ENCODE measurements around the gene NUMBL. TPM values are rescaled to one million over a fixed set of nuclear protein-coding genes. Genes with fewer than 3 reads are reported as not detected.

NUMBL gene
- total RNA-seq, 4 donors from 2014 or later, result 203 to 284 (median 251) TPM

DNA sequence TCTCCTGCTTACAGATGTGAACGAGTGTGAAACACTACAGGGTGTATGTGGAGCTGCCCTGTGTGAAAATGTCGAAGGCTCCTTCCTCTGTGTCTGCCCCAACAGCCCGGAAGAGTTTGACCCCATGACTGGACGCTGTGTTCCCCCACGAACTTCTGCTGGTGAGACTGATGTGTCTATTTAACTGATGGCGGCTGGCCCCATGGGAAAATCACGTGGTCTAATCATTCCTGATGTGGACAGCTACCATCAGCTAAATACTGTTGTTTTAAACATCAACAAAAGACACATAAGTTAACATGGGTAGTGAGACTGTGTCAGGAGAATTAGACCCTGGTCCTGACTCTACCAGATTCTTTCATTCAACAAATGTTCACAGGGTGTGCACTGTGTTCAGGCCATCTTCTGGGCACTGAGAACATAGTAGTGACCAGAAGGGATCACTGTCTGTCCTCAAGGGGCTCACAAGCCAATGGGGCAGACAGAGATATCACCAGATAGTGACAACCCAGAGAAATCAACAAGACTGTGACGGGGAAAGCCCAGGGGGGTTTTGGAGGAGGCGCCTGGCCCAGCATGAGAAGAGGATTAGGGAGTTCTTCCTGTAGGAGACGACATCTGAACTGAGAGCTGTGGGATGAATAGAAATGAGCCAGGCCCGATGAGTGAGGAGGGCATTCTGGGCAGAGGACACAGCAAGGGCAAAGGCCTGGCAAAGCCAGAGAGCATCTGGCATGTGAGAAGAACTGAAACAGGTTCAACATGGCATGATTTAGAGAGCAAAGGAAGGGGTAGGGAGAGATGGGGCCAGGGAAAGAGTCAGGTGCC is 70.9 kb downstream of the NUMBL start:
- Histone ChIP-seq H3K36me3 (peaks cover 0 to 80% (median 24%) of the 10 kb centered on the region in 3 donors), H3K4me3 (no peak overlapping the region), H3K27me3 (no peaks in the 10 kb centered on the region), H3K9me3 (no peaks in the 10 kb centered on the region), H3K27ac (peak overlapping the region in 1 of 4 donors; percentile 3), H3K4me1 (peaks cover 0 to 54% (median 10%) of the 10 kb centered on the region in 4 donors)
- TF ChIP-seq, protein P1, sequence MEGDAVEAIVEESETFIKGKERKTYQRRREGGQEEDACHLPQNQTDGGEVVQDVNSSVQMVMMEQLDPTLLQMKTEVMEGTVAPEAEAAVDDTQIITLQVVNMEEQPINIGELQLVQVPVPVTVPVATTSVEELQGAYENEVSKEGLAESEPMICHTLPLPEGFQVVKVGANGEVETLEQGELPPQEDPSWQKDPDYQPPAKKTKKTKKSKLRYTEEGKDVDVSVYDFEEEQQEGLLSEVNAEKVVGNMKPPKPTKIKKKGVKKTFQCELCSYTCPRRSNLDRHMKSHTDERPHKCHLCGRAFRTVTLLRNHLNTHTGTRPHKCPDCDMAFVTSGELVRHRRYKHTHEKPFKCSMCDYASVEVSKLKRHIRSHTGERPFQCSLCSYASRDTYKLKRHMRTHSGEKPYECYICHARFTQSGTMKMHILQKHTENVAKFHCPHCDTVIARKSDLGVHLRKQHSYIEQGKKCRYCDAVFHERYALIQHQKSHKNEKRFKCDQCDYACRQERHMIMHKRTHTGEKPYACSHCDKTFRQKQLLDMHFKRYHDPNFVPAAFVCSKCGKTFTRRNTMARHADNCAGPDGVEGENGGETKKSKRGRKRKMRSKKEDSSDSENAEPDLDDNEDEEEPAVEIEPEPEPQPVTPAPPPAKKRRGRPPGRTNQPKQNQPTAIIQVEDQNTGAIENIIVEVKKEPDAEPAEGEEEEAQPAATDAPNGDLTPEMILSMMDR (IDR thresholded peaks at IDR 0.05), result no peak
- TF ChIP-seq EP300 (IDR thresholded peaks at IDR 0.05) (no peak), POLR2A (IDR thresholded peaks at IDR 0.05) (no peak)
- 69 to 76% methylated on average over 10 to 11 of the region's 11 CpGs for WGBS, 2 donors
- DNase-seq (ENCODE audit: low spot score in 2 of 2), result no peak

DNA sequence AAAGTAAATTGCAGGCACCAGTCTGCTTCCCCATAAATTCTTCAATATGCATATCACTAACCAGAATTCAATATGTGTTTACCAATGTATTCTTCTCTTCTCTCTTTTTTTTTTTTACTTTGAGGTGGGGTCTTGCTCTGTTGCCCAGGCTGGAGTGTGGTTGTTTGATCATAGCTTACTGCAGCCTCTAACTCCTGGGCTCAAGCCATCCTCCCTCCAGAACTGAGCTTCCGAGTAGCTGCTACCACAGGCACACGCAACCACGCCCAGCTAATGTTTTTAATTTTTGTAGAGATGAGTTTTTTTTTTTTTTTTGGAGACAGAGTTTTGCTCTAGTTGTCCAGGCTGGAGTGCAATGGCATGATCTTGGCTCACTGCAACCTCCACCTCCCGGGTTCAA is 72.5 kb downstream of the NUMBL start:
- TF ChIP-seq POLR2A (IDR thresholded peaks at IDR 0.05), result no peak
- TF ChIP-seq, protein P1 (IDR thresholded peaks at IDR 0.05), result no peak
- TF ChIP-seq EP300 (IDR thresholded peaks at IDR 0.05), result no peak
- Histone ChIP-seq H3K36me3 (peaks cover 0 to 70% (median 24%) of the 10 kb centered on the region in 3 donors), H3K4me3 (no peak overlapping the region), H3K4me1 (peaks cover 0 to 63% (median 16%) of the 10 kb centered on the region in 4 donors), H3K27ac (no peak overlapping the region), H3K9me3 (no peaks in the 10 kb centered on the region), H3K27me3 (no peaks in the 10 kb centered on the region)
- WGBS, 2 donors, result 80 to 90% methylated on average over 4 of the region's 4 CpGs
- DNase-seq (ENCODE audit: low spot score in 2 of 2), result no peak

DNA sequence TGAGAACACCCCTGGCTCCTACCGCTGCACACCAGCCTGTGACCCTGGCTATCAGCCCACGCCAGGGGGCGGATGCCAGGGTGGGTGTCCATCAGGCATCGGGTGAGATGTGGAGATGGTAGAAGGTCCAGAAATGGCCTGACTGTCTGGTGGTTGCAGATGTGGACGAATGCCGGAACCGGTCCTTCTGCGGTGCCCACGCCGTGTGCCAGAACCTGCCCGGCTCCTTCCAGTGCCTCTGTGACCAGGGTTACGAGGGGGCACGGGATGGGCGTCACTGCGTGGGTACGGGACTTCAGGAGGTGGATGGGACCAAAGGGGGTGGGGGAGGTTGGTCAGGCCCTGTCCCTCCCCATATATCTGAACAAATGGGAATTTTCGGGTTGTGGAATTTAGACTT is 73.5 kb downstream of the NUMBL start:
- H3K9me3 ChIP-seq, result no peaks in the 10 kb centered on the region
- H3K27ac ChIP-seq, result peak overlapping the region in 1 of 4 donors; percentile 45
- DNase-seq (ENCODE audit: low spot score in 2 of 2), result no peak
- WGBS, 2 donors, result 86 to 88% methylated on average over 17 of the region's 17 CpGs
- peaks cover 0 to 65% (median 16%) of the 10 kb centered on the region in 4 donors for H3K4me1 ChIP-seq
- H3K4me3 ChIP-seq, result no peak overlapping the region
- peaks cover 0 to 69% (median 16%) of the 10 kb centered on the region in 3 donors for H3K36me3 ChIP-seq
- H3K27me3 ChIP-seq, result no peaks in the 10 kb centered on the region
- TF ChIP-seq EP300 (IDR thresholded peaks at IDR 0.05) (no peak), POLR2A (IDR thresholded peaks at IDR 0.05) (no peak)
- TF ChIP-seq, protein P1 (IDR thresholded peaks at IDR 0.05), result no peak

DNA sequence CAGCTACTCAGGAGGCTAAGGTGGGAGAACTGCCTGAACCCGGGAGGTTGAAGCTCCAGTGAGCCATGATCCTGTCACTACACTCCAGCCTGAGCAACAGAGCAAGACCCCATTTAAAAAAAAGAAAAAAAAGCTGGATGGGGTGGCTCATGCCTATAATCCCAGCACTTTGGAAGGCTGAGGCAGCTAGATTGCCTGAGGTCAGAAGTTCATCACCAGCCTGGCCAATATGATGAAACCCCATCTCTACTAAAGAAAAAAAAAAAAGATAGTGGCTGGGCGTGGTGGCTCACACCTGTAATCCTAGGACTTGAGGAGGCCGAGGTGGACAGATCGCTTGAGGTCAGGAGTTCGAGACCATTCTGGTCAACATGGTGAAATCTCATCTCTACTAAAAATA is 74.3 kb downstream of the NUMBL start:
- Histone ChIP-seq H3K4me3 (no peak overlapping the region), H3K4me1 (peaks cover 0 to 73% (median 17%) of the 10 kb centered on the region in 4 donors), H3K9me3 (no peaks in the 10 kb centered on the region), H3K36me3 (peaks cover 0 to 69% (median 9%) of the 10 kb centered on the region in 3 donors), H3K27ac (peak overlapping the region in 2 of 4 donors; percentile 45 to 91), H3K27me3 (no peaks in the 10 kb centered on the region)
- no peak for TF ChIP-seq POLR2A (IDR thresholded peaks at IDR 0.05)
- TF ChIP-seq, protein P1 (IDR thresholded peaks at IDR 0.05), result no peak
- no peak for TF ChIP-seq EP300 (IDR thresholded peaks at IDR 0.05)
- 71 to 94% methylated on average over 5 of the region's 5 CpGs for WGBS, 2 donors
- no peak for DNase-seq (ENCODE audit: low spot score in 2 of 2)

Small RNA genes within 50 kb of the gene (small RNA-seq; reads per million reads assigned to genes)
- not detected for gene RNU6-195P

Other genes starting within 250 kb of the NUMBL start
- gene SERTAD3, start 246.3 kb downstream of the NUMBL start, total RNA-seq, result 10 to 100 TPM; 15.6 to 23.4 (median 19.9) TPM
- gene BLVRB, start 224.9 kb downstream of the NUMBL start, total RNA-seq, result 100 to 1,000 TPM; 219 to 299 (median 244) TPM
- 10 to 100 TPM; 14.9 to 24.0 (median 19.7) TPM for gene SPTBN4, start 223.7 kb downstream of the NUMBL start, total RNA-seq
- 100 to 1,000 TPM in 1 of 4 donors, 10 to 100 TPM in 3; 40.8 to 129 (median 51.2) TPM for gene SHKBP1, start 113.8 kb downstream of the NUMBL start, total RNA-seq
- gene LTBP4, start 89.3 kb downstream of the NUMBL start, total RNA-seq, result 1,000 to 10,000 TPM in 2 of 4 donors, 100 to 1,000 TPM in 2; 851 to 1,504 (median 1,156) TPM
- gene COQ8B, start 26.2 kb upstream of the NUMBL start, total RNA-seq, result 10 to 100 TPM; 71.0 to 88.6 (median 84.3) TPM
- gene ITPKC, start 26.5 kb upstream of the NUMBL start, total RNA-seq, result 100 to 1,000 TPM in 1 of 4 donors, 10 to 100 TPM in 3; 72.0 to 114 (median 90.9) TPM
- gene ACTMAP, start 59.8 kb upstream of the NUMBL start, total RNA-seq, result 1 to 10 TPM; 2.5 to 7.1 (median 4.3) TPM
- gene SNRPA, start 60.6 kb upstream of the NUMBL start, total RNA-seq, result 10 to 100 TPM; 52.8 to 92.7 (median 70.9) TPM
- 100 to 1,000 TPM; 127 to 322 (median 209) TPM for gene MIA, start 84.9 kb upstream of the NUMBL start, total RNA-seq
- gene RAB4B, start 87.6 kb upstream of the NUMBL start, total RNA-seq, result 10 to 100 TPM; 38.3 to 66.6 (median 52.0) TPM
- gene EGLN2, start 108.5 kb upstream of the NUMBL start, total RNA-seq, result 100 to 1,000 TPM in 3 of 4 donors, 10 to 100 TPM in 1; 93.5 to 134 (median 120) TPM
- gene CYP2A6, start 159.8 kb upstream of the NUMBL start, total RNA-seq, result 1 to 10 TPM in 1 of 4 donors, not detected in 3; 7.3 TPM
- not detected for gene CYP2A7, start 191.6 kb upstream of the NUMBL start, total RNA-seq